HPDE6-E6E7 (cell line): ENCODE measurements around the gene CHMP1B.
A peak's percentile ranks its signal among the peaks of the same experiment; 100 is the strongest.

ENCODE experiments used
- DNase-seq: peaks from one replicate; pipeline ENCODE4 v3.0.0; 2011; ENCODE audit warnings: missing footprints; ENCODE audit errors: extremely low spot score

CHMP1B gene, protein sequence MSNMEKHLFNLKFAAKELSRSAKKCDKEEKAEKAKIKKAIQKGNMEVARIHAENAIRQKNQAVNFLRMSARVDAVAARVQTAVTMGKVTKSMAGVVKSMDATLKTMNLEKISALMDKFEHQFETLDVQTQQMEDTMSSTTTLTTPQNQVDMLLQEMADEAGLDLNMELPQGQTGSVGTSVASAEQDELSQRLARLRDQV

DNA sequence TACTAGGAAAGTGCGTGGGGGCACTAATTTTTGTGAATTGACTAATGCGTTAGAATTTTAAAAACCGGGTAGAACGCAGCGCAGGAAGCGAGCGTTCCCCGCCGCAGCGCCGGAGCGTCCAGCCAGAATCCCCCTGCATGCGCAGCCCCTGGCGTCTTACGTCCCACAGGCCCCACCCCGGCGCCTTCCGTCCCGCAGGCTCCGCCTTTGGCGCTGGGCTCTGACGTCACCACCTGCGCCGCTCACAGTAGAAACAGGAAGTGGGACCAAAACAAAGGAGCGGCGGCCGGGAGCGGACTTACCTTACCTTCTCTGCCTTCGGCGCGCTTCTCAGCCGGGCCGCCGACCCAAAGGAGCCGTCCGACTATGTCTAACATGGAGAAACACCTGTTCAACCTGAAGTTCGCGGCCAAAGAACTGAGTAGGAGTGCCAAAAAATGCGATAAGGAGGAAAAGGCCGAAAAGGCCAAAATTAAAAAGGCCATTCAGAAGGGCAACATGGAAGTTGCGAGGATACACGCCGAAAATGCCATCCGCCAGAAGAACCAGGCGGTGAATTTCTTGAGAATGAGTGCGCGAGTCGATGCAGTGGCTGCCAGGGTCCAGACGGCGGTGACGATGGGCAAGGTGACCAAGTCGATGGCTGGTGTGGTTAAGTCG lies at the start of gene CHMP1B:
TSS of gene CHMP1B (plus strand) at position 268 of the 660 bp plus-strand sequence. CDS start at position 367, 99 bp downstream.
- peak; percentile 70 for DNase-seq

DNA sequence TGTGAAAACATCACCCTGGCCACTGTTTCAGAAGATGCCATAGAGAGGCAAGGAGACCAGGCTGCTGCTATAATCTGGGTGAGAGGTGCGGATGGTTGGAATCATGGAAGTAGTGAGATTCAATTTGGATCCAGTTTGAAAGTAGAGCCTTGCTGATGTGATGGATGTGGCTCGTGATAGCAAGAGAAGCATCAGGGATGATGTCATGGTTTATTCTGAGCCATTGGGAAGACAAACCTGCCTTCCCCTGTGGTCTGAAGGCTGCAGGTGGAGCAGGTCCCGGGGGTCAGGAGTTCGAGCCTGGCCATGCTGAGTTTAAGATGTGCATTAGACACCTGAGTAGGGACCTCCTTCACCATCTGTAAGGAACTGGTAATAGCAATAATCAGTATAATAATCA lies 49.6 kb upstream of the CHMP1B start:
- DNase-seq = no peak

DNA sequence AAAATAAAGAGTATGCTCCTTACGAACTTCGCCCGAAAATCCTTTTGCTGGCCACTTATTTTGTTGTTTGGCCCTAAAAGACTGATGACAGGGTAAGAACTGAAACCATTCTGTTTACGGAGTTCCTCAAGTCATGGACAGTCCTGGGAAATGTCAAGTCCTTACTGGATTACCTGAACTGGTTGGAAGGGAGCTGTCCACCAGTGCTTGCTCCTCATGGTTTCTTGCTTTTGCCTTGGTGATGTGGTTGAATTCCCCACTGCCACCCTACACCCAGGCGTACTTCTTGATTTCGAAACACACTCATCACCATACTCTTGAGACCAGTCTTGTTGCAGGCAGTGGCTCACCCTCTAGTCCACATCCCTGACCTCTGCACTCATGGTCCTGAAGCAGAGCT lies 49.1 kb upstream of the CHMP1B start:
- no peak for DNase-seq

DNA sequence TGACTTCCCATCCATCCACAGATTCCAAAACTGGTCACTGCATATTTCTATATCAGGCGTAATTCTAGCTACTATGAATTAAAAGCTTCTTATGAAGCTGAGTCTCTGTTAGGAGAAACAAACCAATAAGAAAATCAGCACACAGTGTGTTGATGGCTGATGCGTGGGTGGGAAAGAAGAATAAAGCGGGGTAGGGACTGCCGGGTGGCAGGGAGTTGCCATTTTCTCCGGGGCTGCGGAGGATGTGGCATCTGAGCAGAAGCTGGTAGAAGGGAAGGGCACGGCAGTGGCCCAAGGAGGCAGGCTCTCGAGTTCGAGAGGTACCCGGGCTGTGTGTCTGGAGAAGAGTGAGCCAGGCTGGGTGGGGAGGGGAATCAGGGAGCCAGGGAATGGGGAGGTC lies 48.6 kb upstream of the CHMP1B start:
- DNase-seq = no peak

DNA sequence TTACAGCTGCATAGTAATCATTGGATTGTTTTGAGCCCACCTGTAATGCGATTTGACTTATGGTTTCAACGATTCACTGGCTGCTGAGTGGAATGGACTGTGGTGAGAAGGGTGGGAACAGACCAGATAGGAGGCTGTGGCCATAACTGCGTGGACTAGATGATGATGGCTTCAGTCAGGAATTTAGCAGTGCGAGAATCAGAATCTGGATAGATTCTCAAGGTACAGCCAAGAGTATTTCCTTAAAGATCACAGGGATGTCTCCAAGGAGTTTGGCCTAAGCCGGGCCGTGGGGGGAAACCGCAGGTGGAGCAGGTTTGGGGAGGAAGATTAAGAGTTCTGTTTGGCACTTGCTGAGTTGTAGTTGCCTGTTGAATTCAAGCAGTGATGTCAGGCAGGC lies 44.0 kb upstream of the CHMP1B start:
- no peak for DNase-seq

DNA sequence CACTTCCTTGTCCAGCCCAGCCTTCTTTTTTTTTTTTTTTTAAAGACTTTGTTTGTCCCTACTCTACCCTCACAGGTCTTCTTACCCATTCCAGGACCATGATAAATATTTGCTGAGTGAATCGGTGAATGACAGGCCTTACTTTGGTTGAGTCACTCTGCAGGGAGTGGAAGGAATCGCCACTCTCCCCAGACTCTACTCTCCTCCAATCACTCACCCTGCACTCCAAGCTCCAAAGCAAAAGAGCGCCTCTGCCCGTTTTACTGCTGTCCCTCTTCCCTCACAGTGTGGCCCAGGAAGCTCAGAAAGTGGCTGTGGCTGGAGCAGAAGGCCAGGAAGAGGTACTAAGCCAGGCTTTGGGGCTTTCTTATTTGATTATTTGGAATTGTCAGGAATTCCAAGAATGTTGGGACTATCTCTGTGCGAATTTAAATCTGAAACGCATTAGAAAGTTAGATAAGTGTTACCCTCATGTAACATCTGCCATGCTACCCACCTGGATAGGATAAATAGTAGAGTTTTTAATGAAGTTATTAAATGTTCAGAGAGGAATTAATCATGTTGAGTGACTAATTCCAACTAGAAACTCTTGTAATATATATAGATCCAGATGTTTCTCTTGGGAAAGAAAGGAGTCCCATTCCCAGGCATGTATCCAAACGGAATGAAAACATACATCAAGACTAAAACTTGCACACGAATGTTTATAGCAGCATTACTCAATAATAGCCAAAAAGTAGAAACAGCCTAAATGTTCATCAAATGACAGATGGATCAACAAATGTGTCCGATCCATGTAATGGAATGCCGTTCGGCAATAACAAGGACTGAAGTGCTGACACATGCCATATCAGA lies 43.0 kb upstream of the CHMP1B start:
- peak; percentile 68 for DNase-seq

DNA sequence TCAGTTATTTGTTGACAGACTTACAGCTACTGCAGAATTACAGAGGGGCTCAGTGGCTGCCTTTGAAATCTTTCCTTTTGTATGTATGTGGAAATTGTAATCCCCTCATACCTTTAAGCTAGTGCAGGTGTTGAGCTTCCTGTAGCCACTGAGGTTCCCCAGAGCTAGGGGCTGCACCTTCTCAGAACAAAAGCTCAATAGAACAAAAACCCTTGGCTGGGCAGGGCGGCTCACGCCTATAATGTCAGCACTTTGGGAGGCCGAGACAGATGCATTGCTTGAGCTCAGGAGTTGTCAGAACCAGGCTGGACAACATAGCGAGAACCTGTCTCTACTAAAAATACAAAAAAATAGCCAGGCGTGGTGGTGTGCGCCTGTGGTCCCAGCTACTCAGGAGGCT lies 41.3 kb upstream of the CHMP1B start:
- no peak for DNase-seq

DNA sequence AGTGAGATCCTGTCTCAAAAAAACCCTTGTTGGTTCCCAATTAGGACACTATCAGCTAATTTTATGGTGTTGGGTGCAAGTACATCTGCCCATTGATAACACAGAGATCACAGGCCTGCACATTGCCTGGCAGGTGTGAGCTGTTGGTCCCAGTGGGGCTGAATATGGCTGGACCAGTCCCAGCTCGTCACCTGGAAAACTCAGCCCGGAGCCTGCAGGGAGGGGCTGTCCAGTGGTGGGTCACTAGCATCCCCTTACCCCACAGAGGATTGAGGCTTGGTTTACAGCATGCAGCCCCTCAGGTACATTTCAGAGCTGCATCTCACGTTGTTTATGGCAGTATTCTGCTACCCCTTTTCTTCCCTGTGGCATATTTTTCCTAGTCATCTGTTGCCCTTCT lies 40.8 kb upstream of the CHMP1B start:
- no peak for DNase-seq

DNA sequence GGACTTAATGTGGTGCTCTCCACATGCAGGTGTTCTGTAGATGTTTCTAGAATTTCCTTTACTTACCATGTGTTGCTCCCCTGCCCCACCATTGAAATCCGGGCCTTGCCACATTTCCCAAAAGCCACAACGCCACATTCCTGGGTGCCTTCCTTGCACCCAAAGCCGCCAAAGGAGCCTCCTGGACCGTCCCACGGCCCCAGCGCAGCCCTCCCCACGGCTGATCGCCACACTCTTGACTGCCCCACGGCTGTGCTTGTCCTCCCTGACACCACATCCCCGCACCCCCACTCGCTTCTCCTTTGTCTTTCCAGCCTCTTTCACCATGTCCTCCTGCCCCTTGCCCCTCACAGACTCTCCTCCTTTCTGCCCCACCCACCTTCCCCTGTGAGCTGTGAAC lies 40.2 kb upstream of the CHMP1B start:
- no peak for DNase-seq

DNA sequence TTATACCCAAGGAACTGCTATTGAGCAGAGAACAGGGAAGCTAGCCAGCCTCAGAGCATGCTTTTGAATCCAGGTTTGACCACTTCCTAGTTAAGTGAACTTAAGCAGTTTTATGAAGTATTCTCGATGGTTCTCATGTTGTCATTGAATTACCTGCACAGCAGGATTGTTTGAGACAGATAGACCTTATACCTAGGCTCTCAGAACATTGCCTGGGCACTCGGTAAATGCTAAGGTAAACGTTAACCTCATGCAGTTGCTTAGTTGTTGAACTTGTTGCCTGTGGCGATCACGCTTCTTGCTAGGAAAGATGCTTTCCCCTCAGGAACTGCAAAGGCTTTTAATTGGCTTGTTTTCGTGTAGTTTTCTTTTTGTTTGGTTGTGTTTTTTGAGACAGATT lies 34.0 kb upstream of the CHMP1B start:
- DNase-seq = no peak

DNA sequence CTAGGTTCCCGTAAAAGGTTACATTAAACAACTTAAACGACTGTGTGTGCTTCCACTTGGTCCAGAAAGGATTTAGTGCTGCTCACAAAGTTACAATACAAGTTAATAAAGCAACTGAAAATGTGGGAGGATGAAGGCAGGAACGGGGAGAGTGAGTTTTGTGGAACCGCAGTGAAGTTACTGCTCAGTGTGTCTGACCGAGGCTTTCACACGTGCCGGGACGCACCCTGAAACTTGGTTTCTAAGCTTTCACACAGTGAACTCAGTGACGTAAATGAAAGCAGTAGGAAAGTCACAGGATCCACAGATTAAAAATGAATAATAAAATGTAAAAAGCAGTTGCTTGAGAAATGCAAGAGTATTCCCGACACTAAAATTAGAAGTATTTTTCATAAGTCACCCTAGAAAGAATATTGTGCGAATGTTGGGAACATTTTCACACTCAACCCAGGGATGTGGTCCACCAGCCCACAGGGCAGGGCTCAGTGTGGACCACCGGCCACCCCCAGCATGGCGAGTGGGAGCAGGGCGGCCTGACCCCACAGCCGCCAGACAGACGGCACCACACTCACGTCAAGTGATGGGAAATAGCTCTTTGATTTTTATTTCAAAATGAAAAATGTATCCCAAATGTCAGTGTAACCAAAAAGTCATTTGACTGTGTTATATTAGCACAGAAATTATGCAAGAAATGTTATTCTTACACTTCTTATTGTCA lies 32.6 kb upstream of the CHMP1B start:
- DNase-seq = no peak

DNA sequence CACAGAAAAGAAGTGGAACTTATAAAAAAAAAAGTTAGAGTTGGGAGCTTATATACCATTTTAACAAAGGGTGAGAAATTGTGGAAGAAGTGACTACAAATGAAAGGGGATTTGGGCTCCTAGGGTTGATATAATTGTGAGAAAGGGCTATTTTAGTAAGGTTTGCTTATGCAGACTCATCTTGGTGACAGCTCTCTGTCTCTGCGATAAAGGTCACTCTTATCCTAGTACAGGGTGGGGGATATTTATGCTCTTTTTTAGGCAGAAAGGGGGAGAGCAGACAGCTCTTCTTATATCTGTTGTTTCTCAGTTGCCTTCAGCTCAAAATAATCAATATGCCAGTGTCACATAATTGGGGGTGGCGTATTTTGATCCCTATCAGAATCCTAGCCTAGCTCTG lies 31.3 kb upstream of the CHMP1B start:
- DNase-seq = no peak

DNA sequence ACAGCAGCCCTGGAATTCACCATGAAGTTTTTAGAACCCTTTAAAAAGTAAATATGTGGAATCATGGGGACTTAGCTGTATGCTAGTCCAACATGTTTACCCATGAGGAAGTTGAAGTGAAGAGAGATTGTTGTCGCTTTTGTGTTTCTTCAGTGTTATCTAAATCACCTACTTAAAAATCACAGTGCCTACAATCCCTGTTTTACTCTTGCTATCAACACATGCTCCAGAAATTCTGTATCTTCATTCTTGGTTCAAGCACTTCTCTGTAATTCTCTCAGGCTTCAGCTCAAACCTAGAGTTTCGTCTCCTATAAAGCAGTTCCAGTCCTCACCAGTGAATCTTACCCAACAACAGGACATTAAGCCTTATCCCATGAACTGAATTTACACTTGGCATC lies 30.5 kb upstream of the CHMP1B start:
- DNase-seq = no peak

DNA sequence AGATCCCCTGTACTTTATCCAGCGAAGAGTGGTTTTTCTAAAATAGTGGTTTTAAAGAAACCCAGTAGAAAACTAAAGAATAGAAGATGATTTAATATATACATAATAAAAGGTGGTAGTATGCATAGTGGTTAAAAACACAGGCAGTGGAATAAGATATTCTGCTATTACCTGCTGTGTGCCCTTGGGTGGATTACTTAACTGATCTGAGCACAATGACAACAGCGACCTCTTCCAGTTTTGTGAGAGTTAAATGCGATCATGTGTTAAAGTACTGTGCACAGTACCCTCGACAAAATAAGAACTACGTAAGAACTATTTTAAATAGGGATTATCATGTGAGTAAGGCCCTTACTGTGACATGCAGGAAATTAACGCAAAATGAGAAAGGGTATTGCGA lies 30.0 kb upstream of the CHMP1B start:
- DNase-seq = no peak

DNA sequence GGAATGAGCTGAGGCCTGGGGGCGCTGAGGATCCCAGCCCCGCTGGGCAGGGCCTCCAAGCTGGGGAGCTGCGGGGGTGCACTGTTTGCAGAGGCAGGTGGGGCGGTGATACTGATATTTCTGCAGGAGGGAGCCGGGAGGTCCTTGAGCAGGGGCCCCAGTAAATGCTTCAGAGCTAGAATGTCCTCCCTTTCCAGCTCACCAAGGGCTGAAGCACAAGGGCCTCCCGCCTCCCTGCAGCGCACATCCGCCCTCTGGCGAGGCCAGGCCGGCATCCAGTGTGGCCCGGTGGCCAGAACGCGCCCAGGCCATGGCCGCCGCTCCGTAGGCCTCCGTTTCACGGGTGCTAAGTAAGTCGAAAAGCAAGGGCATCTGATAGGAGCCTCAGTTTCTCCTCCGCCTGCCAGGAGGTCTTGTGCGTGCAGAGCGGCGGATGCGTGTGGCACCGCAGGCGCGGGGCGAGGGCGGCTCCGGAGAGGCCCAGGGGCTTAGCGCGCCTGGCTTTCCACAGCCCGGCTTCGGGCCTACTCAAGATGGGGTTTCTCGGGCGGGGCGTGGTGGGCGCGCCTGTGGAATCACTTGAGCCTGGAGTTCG lies 29.5 kb upstream of the CHMP1B start:
- no peak for DNase-seq

DNA sequence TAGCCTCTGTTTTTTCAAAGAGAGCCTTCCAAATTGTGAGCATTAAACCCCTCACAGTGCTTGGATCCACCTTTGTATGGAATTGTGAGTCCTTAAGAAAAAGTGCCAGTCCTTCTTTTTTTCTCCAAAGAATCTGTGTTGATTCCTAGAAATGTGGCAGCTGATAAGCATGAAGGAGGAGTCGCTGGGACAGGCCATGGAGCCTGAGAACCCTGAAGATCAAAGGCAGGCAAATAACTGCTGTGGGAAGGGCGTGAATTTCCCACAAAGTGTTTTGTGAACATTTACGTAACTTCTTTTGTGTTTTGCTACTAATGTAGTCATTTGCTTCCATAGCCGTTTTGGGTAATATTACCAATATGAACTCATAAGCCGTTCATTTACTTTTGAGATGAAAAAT lies 27.7 kb upstream of the CHMP1B start:
- DNase-seq = no peak

DNA sequence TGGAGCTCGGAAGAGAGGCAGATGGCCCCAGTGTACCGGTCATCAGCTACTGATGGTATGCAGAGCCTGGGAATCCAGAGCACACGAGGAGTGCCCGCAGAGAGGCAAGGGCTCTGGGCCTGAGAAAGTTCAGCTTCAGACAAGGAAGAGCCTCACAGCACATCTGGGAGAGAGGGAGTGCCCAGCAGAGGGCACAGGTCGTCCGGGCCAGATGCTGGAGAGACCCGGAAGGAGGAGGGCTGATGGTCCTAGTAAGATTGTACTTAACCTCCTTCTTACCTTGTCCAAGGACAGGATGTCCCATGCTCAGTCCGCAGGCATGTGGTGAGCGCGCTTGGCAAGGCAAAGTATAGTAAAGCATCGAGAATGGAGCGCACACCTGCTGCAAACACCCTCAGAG lies 24.4 kb upstream of the CHMP1B start:
- DNase-seq = no peak

DNA sequence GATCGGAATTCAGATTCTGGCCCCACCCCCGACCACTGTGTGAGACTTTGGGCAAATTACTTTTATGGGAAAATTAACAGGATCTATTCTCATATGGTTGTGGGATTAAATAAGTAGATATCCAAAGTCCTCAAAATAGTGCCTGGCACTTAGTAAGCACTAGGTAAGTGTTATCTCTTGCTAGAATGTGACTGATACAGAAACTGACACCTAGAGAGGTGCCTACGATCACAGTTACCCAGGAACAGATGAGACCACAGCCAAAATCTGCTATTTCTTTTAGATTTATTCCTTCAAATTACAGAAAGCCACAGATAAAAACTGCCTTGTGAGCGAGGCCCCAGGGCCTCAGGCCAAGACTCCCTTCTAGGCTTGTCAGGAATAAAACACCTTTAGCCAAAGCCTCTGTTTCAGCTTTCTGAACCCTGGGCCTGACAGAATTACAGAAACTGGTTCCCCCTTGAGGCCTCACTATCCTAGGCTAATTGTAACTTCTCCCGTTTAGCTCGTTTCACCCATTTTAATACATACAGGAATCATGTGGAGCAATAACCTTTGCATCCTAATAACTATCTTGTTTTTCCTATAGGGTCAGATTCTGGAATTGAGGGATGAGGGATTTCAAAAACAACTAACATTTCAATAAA lies 22.3 kb upstream of the CHMP1B start:
- DNase-seq = no peak

DNA sequence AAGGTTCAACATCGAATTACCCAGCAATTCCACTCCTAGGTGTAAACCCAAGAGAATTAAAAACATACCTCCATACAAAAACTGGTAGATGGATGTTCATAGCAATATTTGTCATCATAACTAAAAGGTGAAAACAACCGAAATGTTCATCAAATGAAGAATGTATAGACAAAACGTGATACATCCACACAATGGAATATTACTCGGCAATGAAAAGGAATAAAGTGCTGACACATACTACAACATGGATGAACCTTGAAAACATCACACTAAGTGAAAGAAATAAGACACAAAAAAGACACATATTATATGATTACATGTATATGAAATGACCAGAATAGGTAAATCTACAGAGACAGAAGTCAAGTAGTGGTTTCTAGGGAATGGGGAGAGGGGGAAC lies 20.6 kb upstream of the CHMP1B start:
- no peak for DNase-seq

DNA sequence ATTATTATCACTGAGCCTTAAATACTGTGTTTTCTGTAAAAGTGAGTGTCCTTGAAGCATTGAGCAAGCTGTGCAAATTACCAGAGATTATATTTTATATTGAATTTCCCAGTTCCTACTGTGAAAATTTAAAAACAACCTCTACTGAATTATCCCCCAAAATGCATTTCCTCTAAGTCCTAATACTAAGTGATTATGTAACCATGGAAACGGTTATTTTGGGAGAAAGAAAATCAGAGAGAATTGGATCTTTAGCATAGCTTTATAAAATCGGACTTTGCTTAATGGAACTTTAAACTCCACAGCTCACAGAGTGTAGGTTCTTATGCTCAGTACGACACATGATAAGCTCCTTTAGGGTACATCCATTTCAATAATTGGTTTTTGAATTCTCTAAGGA lies 19.3 kb upstream of the CHMP1B start:
- no peak for DNase-seq

DNA sequence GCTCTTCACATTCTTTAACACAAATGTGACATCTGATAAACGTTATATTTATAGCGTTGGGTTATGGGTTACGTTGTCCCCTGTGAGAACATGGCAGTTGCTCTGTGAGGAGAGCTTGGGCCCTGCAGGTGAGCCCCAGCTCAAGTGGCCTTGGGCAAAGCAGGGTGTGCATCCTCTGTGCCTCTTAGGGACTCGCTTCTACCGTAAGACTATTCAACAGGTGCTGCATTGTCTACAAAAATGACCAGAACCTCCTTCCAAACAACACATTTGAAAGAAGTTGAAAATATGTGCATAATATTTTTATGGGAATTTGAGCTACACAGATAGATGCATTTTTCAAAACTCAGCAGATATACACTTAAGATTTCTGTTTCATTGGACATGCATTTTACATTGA lies 16.4 kb upstream of the CHMP1B start:
- DNase-seq = no peak
